OCI-LY1 (cell line): ENCODE data around the gene FAN1.
"Not testable (repeated sequence)": the region's sequence is repeated elsewhere in the genome, so short reads cannot be mapped to it uniquely, and the experiment has no call there.

ENCODE experiments used
- H2AFZ ChIP-seq: fragments of 200-600 bp; sonication (generic), shearing (Covaris generic); 2 replicates; pipeline ENCODE4 v1.6.0; 2014; ENCODE audit warnings: antibody characterized with exemption, mild to moderate bottlenecking, low read length
- H3F3A ChIP-seq: fragments of 200-600 bp; sonication (generic), shearing (Covaris generic); 2 replicates; pipeline ENCODE4 v1.6.0; 2014; ENCODE audit warnings: mild to moderate bottlenecking, antibody characterized with exemption, low read length, moderate library complexity; ENCODE audit not compliant: insufficient read depth
- H3K27ac ChIP-seq: fragments of 200-600 bp; sonication (generic); 2 replicates; pipeline ENCODE4 v1.5.1; 2014; ENCODE audit warnings: low read length, mixed run types, mild to moderate bottlenecking, low read depth; ENCODE audit not compliant: poor library complexity, severe bottlenecking
- H3K27me3 ChIP-seq: fragments of 200-600 bp; sonication (generic); 2 replicates; pipeline ENCODE4 v1.6.0; 2014; ENCODE audit warnings: antibody characterized with exemption, mild to moderate bottlenecking, low read length, moderate library complexity; ENCODE audit not compliant: insufficient read depth
- H3K36me3 ChIP-seq: fragments of 200-600 bp; sonication (generic); 2 replicates; pipeline ENCODE4 v1.6.1; 2014; ENCODE audit warnings: mild to moderate bottlenecking, antibody characterized with exemption, low read length, moderate library complexity, mixed read lengths; ENCODE audit not compliant: insufficient read depth
- H3K4me1 ChIP-seq: fragments of 200-600 bp; sonication (generic); 2 replicates; pipeline ENCODE4 v1.5.1; 2014; ENCODE audit warnings: mild to moderate bottlenecking, low read length, moderate library complexity; ENCODE audit not compliant: insufficient read depth, severe bottlenecking
- H3K4me2 ChIP-seq: fragments of 200-600 bp; sonication (generic), shearing (Covaris generic); 2 replicates; pipeline ENCODE4 v1.6.1; 2014; ENCODE audit warnings: low read length
- H3K4me3 ChIP-seq: fragments of 200-600 bp; sonication (generic); 2 replicates; pipeline ENCODE4 v1.5.1; 2014; ENCODE audit warnings: low read length, low read depth, mild to moderate bottlenecking, mixed read lengths; ENCODE audit not compliant: poor library complexity, severe bottlenecking
- H3K79me2 ChIP-seq: fragments of 200-600 bp; shearing (Covaris generic); 2 replicates; pipeline ENCODE4 v1.6.1; 2016; ENCODE audit warnings: mixed run types, low read length, mixed read lengths; ENCODE audit not compliant: insufficient read depth
- H3K9ac ChIP-seq: fragments of 200-600 bp; sonication (generic), shearing (Covaris generic); 2 replicates; pipeline ENCODE4 v1.6.1; 2014; ENCODE audit warnings: mild to moderate bottlenecking, low read length, mixed read lengths
- H3K9me2 ChIP-seq: fragments of 200-600 bp; sonication (generic), shearing (Covaris generic); 2 replicates; pipeline ENCODE4 v1.6.1; 2014; ENCODE audit warnings: low read depth, mild to moderate bottlenecking, low read length, mixed read lengths
- H3K9me3 ChIP-seq: fragments of 200-600 bp; shearing (Covaris generic); 2 replicates; pipeline ENCODE4 v1.6.1; 2014; ENCODE audit warnings: low read length, mixed read lengths
- H4K20me1 ChIP-seq: fragments of 200-600 bp; sonication (generic), shearing (Covaris generic); 2 replicates; pipeline ENCODE4 v1.6.0; 2016; ENCODE audit warnings: mild to moderate bottlenecking, low read length; ENCODE audit not compliant: insufficient read depth
- EZH2 ChIP-seq: fragments of 200-600 bp; sonication (generic), shearing (Covaris generic); IDR thresholded peaks from 2 replicates; pipeline ENCODE4 v1.8.0; 2017; ENCODE audit warnings: borderline replicate concordance, mixed run types, mild to moderate bottlenecking, antibody characterized with exemption, low read length, moderate library complexity, mixed read lengths
- TF ChIP-seq, protein P1 (sequence below): fragments of 200-600 bp; sonication (generic), shearing (Covaris generic); IDR thresholded peaks from 2 replicates; pipeline ENCODE4 v1.5.1; 2017; ENCODE audit warnings: mild to moderate bottlenecking, antibody characterized with exemption, low read length, moderate library complexity, mixed read lengths

Gene FAN1

GRCh38 chr15:30878515-30878914 is 25.2 kb upstream of the FAN1 start:
- Histone ChIP-seq H3F3A (no peaks in the 10 kb centered on the region; the same call in 1 of the 2 replicates), H3K79me2 (no peaks in the 10 kb centered on the region), H3K4me2 (no peak overlapping the region), H3K36me3 (no peaks in the 10 kb centered on the region), H4K20me1 (no peaks in the 10 kb centered on the region), H3K9me3 (no peaks in the 10 kb centered on the region), H3K27me3 (no peaks in the 10 kb centered on the region; the same call in 1 of the 2 replicates), H3K9me2 (no peaks in the 10 kb centered on the region), H3K4me1 (no peaks in the 10 kb centered on the region), H3K27ac (no peak overlapping the region), H3K4me3 (no peak overlapping the region), H2AFZ (no peak overlapping the region), H3K9ac (no peak overlapping the region)
- no peak for TF ChIP-seq EZH2

- no peak overlapping the region for H3K27ac ChIP-seq
- no peak overlapping the region for H3K4me2 ChIP-seq
- no peak overlapping the region for H2AFZ ChIP-seq
- no peaks in the 10 kb centered on the region for H4K20me1 ChIP-seq
- TF ChIP-seq EZH2, result no peak
- TF ChIP-seq, protein P1, sequence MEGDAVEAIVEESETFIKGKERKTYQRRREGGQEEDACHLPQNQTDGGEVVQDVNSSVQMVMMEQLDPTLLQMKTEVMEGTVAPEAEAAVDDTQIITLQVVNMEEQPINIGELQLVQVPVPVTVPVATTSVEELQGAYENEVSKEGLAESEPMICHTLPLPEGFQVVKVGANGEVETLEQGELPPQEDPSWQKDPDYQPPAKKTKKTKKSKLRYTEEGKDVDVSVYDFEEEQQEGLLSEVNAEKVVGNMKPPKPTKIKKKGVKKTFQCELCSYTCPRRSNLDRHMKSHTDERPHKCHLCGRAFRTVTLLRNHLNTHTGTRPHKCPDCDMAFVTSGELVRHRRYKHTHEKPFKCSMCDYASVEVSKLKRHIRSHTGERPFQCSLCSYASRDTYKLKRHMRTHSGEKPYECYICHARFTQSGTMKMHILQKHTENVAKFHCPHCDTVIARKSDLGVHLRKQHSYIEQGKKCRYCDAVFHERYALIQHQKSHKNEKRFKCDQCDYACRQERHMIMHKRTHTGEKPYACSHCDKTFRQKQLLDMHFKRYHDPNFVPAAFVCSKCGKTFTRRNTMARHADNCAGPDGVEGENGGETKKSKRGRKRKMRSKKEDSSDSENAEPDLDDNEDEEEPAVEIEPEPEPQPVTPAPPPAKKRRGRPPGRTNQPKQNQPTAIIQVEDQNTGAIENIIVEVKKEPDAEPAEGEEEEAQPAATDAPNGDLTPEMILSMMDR, result no peak
- no peaks in the 10 kb centered on the region for H3K27me3 ChIP-seq
- H3K9me2 ChIP-seq, result no peaks in the 10 kb centered on the region
- H3K9me3 ChIP-seq, result no peaks in the 10 kb centered on the region
- H3K4me1 ChIP-seq, result no peaks in the 10 kb centered on the region
- no peaks in the 10 kb centered on the region for H3F3A ChIP-seq
- no peaks in the 10 kb centered on the region for H3K36me3 ChIP-seq
- no peak overlapping the region for H3K4me3 ChIP-seq
- H3K9ac ChIP-seq, result no peak overlapping the region
- H3K79me2 ChIP-seq, result no peaks in the 10 kb centered on the region
Measured at GRCh38 chr15:30882849-30883433, 20.8 kb upstream of the FAN1 start.

- H3K4me3 ChIP-seq, H3F3A ChIP-seq, H3K9me2 ChIP-seq, H3K4me1 ChIP-seq, H3K27ac ChIP-seq, H3K4me2 ChIP-seq, H2AFZ ChIP-seq, H3K36me3 ChIP-seq, H3K27me3 ChIP-seq, H3K9ac ChIP-seq, H4K20me1 ChIP-seq, H3K9me3 ChIP-seq, H3K79me2 ChIP-seq: not testable (repeated sequence)
Measured at GRCh38 chr15:30883666-30884065, 20.0 kb upstream of the FAN1 start.

DNA sequence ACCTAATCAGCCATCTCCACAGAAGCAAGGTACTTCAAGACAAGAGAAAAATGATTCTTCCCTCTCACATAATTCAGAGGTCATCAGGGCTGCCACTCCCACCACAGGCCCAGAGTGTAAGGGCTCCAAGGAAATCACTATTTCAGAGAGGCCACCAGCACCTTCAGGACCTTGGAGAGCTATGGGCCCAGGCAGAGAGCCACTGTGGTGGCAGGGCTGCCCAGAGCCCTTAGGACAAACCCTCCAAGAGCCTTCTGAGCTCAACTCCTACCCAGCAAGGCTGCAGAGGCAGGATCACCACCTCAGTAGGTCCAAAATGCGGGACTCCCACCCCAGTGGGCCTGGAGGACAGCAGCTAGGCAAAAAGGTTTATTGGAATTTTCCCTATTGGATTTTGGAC is 17.9 kb upstream of the FAN1 start:
- Histone ChIP-seq H4K20me1 (no peaks in the 10 kb centered on the region), H3K9me2 (no peaks in the 10 kb centered on the region), H3K27me3 (no peaks in the 10 kb centered on the region), H3K36me3 (no peaks in the 10 kb centered on the region), H3K9ac (no peak overlapping the region), H3F3A (no peaks in the 10 kb centered on the region), H3K9me3 (no peaks in the 10 kb centered on the region), H3K79me2 (no peaks in the 10 kb centered on the region), H3K27ac (no peak overlapping the region), H3K4me1 (no peaks in the 10 kb centered on the region), H3K4me3 (no peak overlapping the region), H3K4me2 (no peak overlapping the region), H2AFZ (no peak overlapping the region)
- no peak for TF ChIP-seq EZH2
- TF ChIP-seq, protein P1, result no peak
